Measurements from ENCODE around the gene C11orf24.

Gene C11orf24

GRCh38 chr11:68275721-68276507, 4.1 kb upstream of the C11orf24 start:
- no peak for FAIRE-seq
- DNase-seq (ENCODE audit: insufficient read length, low spot score): no peak
- no peak for TF ChIP-seq CTCF (IDR thresholded peaks at IDR 0.05; ENCODE audit: insufficient read depth, missing control alignments)

GRCh38 chr11:68274306-68274705, 2.5 kb upstream of the C11orf24 start:
- FAIRE-seq (no peak), DNase-seq (ENCODE audit: insufficient read length, low spot score) (no peak)
- TF ChIP-seq CTCF (IDR thresholded peaks at IDR 0.05; ENCODE audit: insufficient read depth, missing control alignments): no peak

GRCh38 chr11:68273026-68273738, 1.4 kb upstream of the C11orf24 start:
- no peak for FAIRE-seq
- DNase-seq (ENCODE audit: insufficient read length, low spot score): no peak
- TF ChIP-seq CTCF (IDR thresholded peaks at IDR 0.05; ENCODE audit: insufficient read depth, missing control alignments): no peak

GRCh38 chr11:68271023-68271780, 571 bp downstream of the C11orf24 start:
- no peak for FAIRE-seq
- TF ChIP-seq CTCF (IDR thresholded peaks at IDR 0.05; ENCODE audit: insufficient read depth, missing control alignments): peak; percentile 39
- peak; percentile 60 for DNase-seq (ENCODE audit: insufficient read length, low spot score)

- TF ChIP-seq CTCF (IDR thresholded peaks at IDR 0.05; ENCODE audit: insufficient read depth, missing control alignments): no peak
- FAIRE-seq (no peak), DNase-seq (ENCODE audit: insufficient read length, low spot score) (no peak)
Measured at GRCh38 chr11:68270196-68271022, 1.4 kb downstream of the C11orf24 start.

- DNase-seq (ENCODE audit: insufficient read length, low spot score) (no peak), FAIRE-seq (no peak)
- TF ChIP-seq CTCF (IDR thresholded peaks at IDR 0.05; ENCODE audit: insufficient read depth, missing control alignments): no peak
Measured at GRCh38 chr11:68269414-68270081, 2.2 kb downstream of the C11orf24 start.
